B cell (primary cell): ENCODE results near the gene TMEM232. TPM values are rescaled to one million over a fixed set of nuclear protein-coding genes. Genes with fewer than 3 reads are reported as not detected.

Source experiments
- ATAC-seq: fragments of 200-7000 bp; cut with Tn5 transposase; one replicate; pipeline ENCODE4 v1.10.0; 2021; ENCODE audit warnings: low read depth, mild to moderate bottlenecking, moderate number of reproducible peaks, moderate library complexity
- CTCF ChIA-PET: fragments of 350-600 bp; sonication (Branson Sonifier 250); formaldehyde crosslinking; loops from one replicate; lab custom pipeline; 2021; ENCODE audit warnings: antibody characterized with exemption, inconsistent platforms; lab: Charles Lee
- POLR2A ChIA-PET: fragments of 350-600 bp; sonication (Branson Sonifier 250); formaldehyde crosslinking; loops from one replicate; lab custom pipeline; 2021; ENCODE audit warnings: antibody characterized with exemption; lab: Charles Lee
- DNase-seq: peaks from one replicate; pipeline ENCODE4 v3.0.0; 2013
- H2AFZ ChIP-seq: 2 replicates; pipeline ENCODE4 v1.6.1; 2012; ENCODE audit warnings: mild to moderate bottlenecking, low read depth, low read length; ENCODE audit not compliant: insufficient read depth, poor library complexity, severe bottlenecking
- H3K27ac ChIP-seq, 2 donors: 1 replicate in 1 of 2; 2 replicates in 1 of 2; pipeline ENCODE4 v1.5.1; 2012 to 2013; ENCODE audit warnings: low read length in 2 of 2, mild to moderate bottlenecking in 2 of 2, moderate library complexity in 1 of 2
- H3K27me3 ChIP-seq, 4 experiments: fragments of 200-600 bp in 1 of 4; sonication (generic) in 1 of 4; replicated peaks in 1 of 4; 1 replicate in 2 of 4; 2 replicates in 2 of 4; pipeline versions ENCODE4 v1.6.1 to v1.7.0; 2013 to 2016; ENCODE audit warnings: low read length in 3 of 4, mild to moderate bottlenecking in 2 of 4, mixed read lengths in 1 of 4, moderate library complexity in 1 of 4; ENCODE audit not compliant: insufficient read depth in 4 of 4, control insufficient read depth in 3 of 4; ENCODE audit errors: control extremely low read depth in 1 of 4
- H3K36me3 ChIP-seq, 2 experiments: replicated peaks in 1 of 2; 1 replicate in 1 of 2; 2 replicates in 1 of 2; pipeline versions ENCODE4 v1.6.1 to v1.7.1; 2013; ENCODE audit warnings: low read length in 1 of 2; ENCODE audit not compliant: insufficient read depth in 2 of 2, control insufficient read depth in 1 of 2; ENCODE audit errors: control extremely low read depth in 1 of 2, extremely low read depth in 1 of 2
- H3K4me1 ChIP-seq, 2 donors: fragments of 200-600 bp in 1 of 2; sonication (generic) in 1 of 2; 1 replicate in 1 of 2; 2 replicates in 1 of 2; pipeline versions ENCODE4 v1.5.1 to v1.6.1; 2013 to 2017; ENCODE audit warnings: low read length in 2 of 2; ENCODE audit not compliant: control insufficient read depth in 2 of 2, insufficient read depth in 2 of 2
- H3K4me2 ChIP-seq: replicated peaks from 2 replicates; pipeline ENCODE3; 2012; ENCODE audit warnings: mild to moderate bottlenecking, low read depth, low read length; ENCODE audit not compliant: poor library complexity, severe bottlenecking
- H3K4me3 ChIP-seq, 5 experiments: fragments of 200-600 bp in 1 of 5; sonication (generic) in 1 of 5; 1 replicate in 3 of 5; 2 replicates in 2 of 5; pipeline versions ENCODE4 v1.5.1 to v1.7.0; 2011 to 2016; ENCODE audit warnings: low read length in 4 of 5, mild to moderate bottlenecking in 4 of 5, low read depth in 2 of 5, control low read depth in 1 of 5, moderate library complexity in 1 of 5; ENCODE audit not compliant: insufficient read depth in 1 of 5; ENCODE audit errors: control extremely low read depth in 1 of 5, extremely low read depth in 1 of 5
- H3K79me2 ChIP-seq: fragments of 200-600 bp; sonication (generic); one replicate; pipeline ENCODE4 v1.6.0; 2016; ENCODE audit warnings: low read length; ENCODE audit not compliant: control insufficient read depth, insufficient read depth
- H3K9ac ChIP-seq: fragments of 200-600 bp; sonication (generic); 2 replicates; pipeline ENCODE4 v1.6.1; 2017; ENCODE audit warnings: mild to moderate bottlenecking, low read length, moderate library complexity
- H3K9me3 ChIP-seq, 3 donors: one replicate each; pipeline versions ENCODE4 v1.6.1 to v1.7.1; 2013; ENCODE audit warnings: low read length in 2 of 3; ENCODE audit not compliant: control insufficient read depth in 2 of 3, insufficient read depth in 1 of 3; ENCODE audit errors: control extremely low read depth in 1 of 3
- H4K20me1 ChIP-seq: 2 replicates; pipeline ENCODE4 v1.6.0; 2012; ENCODE audit warnings: mild to moderate bottlenecking, low read length; ENCODE audit not compliant: insufficient read depth, control insufficient read depth, poor library complexity, severe bottlenecking
- H3K27ac Mint-ChIP-seq: one replicate; pipeline ENCODE4 v1.8.0; 2021; ENCODE audit warnings: mixed read lengths
- H3K27me3 Mint-ChIP-seq: one replicate; pipeline ENCODE4 v1.8.0; 2021; ENCODE audit warnings: mixed read lengths
- H3K4me1 Mint-ChIP-seq: one replicate; pipeline ENCODE4 v1.8.0; 2021; ENCODE audit warnings: mixed read lengths
- H3K4me3 Mint-ChIP-seq: one replicate; pipeline ENCODE4 v1.8.0; 2021; ENCODE audit warnings: mixed read lengths
- H3K9me3 Mint-ChIP-seq: one replicate; pipeline ENCODE4 v1.8.0; 2022; ENCODE audit warnings: mixed read lengths; ENCODE audit not compliant: insufficient read depth
- CTCF ChIP-seq: fragments of 200-600 bp; IDR thresholded peaks from one replicate; pipeline ENCODE4 v1.8.0; 2022; ENCODE audit warnings: antibody characterized with exemption, mild to moderate bottlenecking
- EZH2 ChIP-seq: IDR thresholded peaks from 2 replicates; pipeline ENCODE4 v1.6.1; 2012; ENCODE audit warnings: borderline replicate concordance, low read depth, mild to moderate bottlenecking, moderate library complexity, low read length; ENCODE audit not compliant: insufficient read depth, poor library complexity, severe bottlenecking
- WGBS: methylation state at CpG from one replicate; pipeline ENCODE4 v1.1.5; 2013; ENCODE audit warnings: missing lambda C conversion rate; ENCODE audit not compliant: insufficient coverage; 5-methylcytosine and 5-hydroxymethylcytosine counted together
- intact Hi-C: fragments of 100-400 bp; cut with micrococcal nuclease; formaldehyde crosslinking; loops from one replicate; pipeline ENCODE4 v1.10.0; 2022
- polyA plus RNA-seq: library from polyadenylated mRNA; depleted of rRNA; stranded (reverse); fragments of >200 nt; gene quantifications from 2 replicates; pipeline ENCODE4 v1.2.3, GENCODE V29; 2012
- total RNA-seq, 2 donors: library from RNA; stranded (reverse); fragments of 120-200 nt in 1 of 2; gene quantifications; 1 replicate in 1 of 2; 2 replicates in 1 of 2; pipeline versions ENCODE4 v1.2.3 to v1.2.4, GENCODE V29; 2013 to 2022

The TMEM232 gene
- total and polyA plus RNA-seq, 2 donors (not counting 1 experiment from before 2014, with no cell fraction given): 0.49 to 2.9 TPM

DNA sequence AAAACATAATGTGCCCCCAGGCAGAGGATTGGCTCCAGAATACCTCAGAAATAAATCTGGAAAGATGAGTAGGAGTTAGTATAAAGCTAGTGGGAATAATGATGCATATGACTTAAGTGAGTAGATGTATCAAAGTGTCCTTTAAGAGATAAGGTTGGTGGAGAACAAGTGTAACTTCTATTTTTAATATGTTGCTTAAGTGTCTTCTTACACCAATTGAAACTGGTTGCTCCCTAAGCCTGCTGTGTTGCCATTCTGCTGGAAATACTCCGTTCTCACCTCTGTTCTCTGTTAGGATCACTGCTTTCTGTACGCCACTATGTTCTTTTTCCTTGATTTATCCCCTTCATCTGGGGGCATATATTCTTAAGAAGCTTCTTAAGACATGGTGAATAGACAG is 286.4 kb downstream of the TMEM232 start:
- DNase-seq (no peak), ATAC-seq (no peak)
- Histone ChIP-seq H3K4me1 (no peaks in the 10 kb centered on the region), H3K27ac (no peak overlapping the region), H3K27me3 (no peaks in the 10 kb centered on the region), H3K4me2 (no peak overlapping the region), H3K9me3 (no peaks in the 10 kb centered on the region), H3K79me2 (no peaks in the 10 kb centered on the region), H3K36me3 (no peaks in the 10 kb centered on the region), H2AFZ (no peak overlapping the region), H3K4me3 (no peak overlapping the region), H4K20me1 (no peaks in the 10 kb centered on the region), H3K9ac (no peak overlapping the region)
- ChIA-PET CTCF (no interaction called here), POLR2A (no interaction called here)
- no CpG with 5 or more reads among the region's 2 CpGs for WGBS
- TF ChIP-seq EZH2: no peak
- TF ChIP-seq CTCF: no peak
- no peaks in the 10 kb centered on the region for H3K27me3 Mint-ChIP-seq
- intact Hi-C loops: no loop called here
- no peak overlapping the region for H3K4me3 Mint-ChIP-seq
- H3K4me1 Mint-ChIP-seq: no peaks in the 10 kb centered on the region
- no peaks in the 10 kb centered on the region for H3K9me3 Mint-ChIP-seq
- H3K27ac Mint-ChIP-seq: no peak overlapping the region

DNA sequence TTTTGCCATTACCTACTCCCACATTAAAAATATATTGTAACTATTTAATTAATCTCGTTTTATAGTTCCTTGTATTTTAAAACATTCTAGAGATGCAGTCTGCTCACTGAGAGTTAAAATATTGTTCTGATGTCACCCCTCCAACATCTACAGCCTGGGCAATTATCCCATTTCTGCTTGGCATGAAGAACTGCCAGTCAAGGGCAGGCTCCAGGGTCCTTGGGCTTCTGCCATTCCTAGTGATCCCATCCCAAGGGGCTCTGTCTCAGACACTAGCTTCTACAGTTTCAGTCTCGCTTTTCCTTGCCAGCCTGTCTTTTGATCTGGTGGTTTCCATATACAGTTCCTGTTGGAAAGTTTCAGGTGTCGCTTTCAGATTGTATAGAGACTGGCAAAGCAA is 287.2 kb downstream of the TMEM232 start:
- no peak overlapping the region for H3K27ac Mint-ChIP-seq
- H3K4me3 Mint-ChIP-seq: no peak overlapping the region
- no peak overlapping the region for H2AFZ ChIP-seq
- intact Hi-C loops: no loop called here
- CTCF ChIA-PET: no interaction called here
- POLR2A ChIA-PET: no interaction called here
- no peaks in the 10 kb centered on the region for H4K20me1 ChIP-seq
- H3K4me2 ChIP-seq: no peak overlapping the region
- H3K36me3 ChIP-seq: no peaks in the 10 kb centered on the region
- H3K79me2 ChIP-seq: no peaks in the 10 kb centered on the region
- no peak for TF ChIP-seq EZH2
- TF ChIP-seq CTCF: no peak
- H3K27ac ChIP-seq: no peak overlapping the region
- DNase-seq (no peak), ATAC-seq (no peak)
- WGBS: no CpG with 5 or more reads among the region's 3 CpGs
- no peaks in the 10 kb centered on the region for H3K27me3 Mint-ChIP-seq
- H3K4me1 ChIP-seq: no peaks in the 10 kb centered on the region
- no peaks in the 10 kb centered on the region for H3K4me1 Mint-ChIP-seq
- H3K9me3 ChIP-seq: no peaks in the 10 kb centered on the region
- no peak overlapping the region for H3K4me3 ChIP-seq
- H3K9me3 Mint-ChIP-seq: no peaks in the 10 kb centered on the region
- no peak overlapping the region for H3K9ac ChIP-seq
- no peaks in the 10 kb centered on the region for H3K27me3 ChIP-seq
